Pons (tissue), 1 donor: ENCODE measurements around the gene TTC39C.

Experiments
- DNase-seq: peaks from one replicate; pipeline ENCODE4 v3.0.0-alpha.2; 2016; ENCODE audit warnings: low spot score

Gene TTC39C

DNA sequence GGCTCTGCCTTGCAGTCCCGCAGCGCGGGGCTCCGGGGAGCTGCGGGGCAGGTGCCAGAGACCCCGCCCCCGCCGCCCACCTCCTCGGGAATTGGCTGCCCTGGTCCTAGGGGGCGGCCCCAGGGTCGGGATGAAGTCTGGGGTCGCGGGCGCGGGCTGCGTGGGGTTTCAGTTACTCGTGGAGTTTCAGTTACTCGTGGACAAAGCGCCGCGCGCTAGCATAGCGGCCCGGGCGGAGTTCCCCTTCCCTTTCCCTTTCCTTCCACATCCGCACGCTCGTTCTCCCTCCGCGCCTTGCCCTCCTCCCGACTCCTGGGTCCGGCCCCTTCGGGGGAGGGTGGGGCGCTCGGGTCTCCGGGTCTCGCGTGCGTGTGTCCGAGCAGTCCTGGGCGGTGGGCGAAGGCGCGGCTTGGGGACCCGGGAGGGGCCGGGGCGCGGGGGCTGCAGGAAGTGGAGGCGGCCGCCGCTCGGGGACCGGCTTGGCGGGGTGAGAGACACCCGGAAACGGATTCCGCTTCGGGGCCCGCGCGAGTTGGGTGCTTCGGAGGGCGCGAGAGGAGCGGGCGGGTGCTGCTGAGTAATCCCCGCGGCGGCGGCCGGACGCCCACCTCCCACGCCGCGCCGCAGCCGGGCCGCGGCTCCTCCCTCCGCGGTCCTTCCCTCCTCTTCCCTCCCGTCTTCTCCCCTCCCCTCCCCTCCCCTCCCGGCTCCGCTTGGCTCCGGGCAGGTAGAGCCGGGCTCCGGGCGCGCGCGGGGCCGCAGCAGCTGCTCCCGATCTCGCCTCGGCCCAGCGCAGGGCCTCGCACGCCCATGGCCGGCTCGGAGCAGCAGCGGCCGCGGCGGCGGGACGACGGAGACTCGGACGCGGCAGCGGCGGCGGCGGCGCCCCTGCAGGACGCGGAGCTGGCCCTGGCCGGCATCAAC, at the start of gene TTC39C:
TSS of gene TTC39C (plus strand) at position 693 of the 924 bp plus-strand sequence. CDS start at position 811, 118 bp downstream.
- DNase-seq: no peak

DNA sequence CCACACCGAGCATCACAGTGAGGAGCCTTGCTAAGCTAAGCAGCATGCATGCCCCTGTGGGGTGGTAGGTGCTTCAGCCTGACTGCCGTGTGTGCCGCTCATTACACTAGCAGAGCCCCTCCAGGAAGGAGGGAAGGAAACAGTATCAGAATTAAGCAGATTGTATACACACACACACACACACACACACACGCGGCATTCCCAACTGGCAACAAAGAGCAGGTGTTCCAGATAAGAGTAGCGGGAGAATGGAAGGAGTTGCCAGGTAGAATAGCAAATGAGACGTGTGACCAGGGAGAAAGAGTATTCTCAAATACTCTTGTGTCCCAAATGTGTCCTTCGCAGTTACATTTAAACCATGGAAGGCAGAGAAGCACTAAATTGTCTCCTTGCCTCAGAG, 47.6 kb upstream of the TTC39C start:
- no peak for DNase-seq

DNA sequence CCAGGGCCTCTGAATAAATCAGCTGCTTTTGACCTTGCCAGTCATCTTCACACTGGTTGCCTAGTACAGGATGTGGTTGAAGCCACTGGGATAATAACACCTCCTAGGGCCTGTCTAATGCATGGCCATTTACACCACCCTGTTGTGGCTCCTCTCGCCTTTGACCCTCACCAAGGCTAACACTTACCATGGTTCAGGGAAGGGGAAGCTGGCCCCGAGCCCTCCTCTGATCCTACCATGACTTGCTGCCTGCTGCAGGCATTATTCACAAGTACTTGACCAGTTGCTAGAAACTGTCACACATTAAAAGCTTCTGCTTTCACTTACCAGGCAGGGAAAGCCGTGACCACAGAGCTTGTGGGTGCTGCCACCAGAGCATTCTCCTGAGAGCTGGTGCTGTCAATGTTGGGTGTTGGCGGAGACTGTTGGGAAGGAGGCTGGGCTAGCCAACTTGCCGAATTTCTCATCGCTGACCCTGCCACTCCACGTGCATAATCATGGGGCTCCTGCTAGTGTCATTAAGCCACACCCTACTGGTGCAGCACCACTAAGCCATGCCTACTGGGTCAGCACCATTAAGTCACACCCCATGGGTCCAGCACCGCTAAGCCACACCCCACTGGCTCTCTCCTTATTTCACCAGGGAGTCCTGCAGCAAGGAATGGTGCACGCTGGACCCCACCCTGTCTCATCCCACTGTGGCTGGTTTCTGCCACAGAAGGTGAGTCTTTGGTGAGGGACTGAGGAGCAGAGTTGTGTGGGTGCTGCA, 47.0 kb upstream of the TTC39C start:
- DNase-seq: no peak

DNA sequence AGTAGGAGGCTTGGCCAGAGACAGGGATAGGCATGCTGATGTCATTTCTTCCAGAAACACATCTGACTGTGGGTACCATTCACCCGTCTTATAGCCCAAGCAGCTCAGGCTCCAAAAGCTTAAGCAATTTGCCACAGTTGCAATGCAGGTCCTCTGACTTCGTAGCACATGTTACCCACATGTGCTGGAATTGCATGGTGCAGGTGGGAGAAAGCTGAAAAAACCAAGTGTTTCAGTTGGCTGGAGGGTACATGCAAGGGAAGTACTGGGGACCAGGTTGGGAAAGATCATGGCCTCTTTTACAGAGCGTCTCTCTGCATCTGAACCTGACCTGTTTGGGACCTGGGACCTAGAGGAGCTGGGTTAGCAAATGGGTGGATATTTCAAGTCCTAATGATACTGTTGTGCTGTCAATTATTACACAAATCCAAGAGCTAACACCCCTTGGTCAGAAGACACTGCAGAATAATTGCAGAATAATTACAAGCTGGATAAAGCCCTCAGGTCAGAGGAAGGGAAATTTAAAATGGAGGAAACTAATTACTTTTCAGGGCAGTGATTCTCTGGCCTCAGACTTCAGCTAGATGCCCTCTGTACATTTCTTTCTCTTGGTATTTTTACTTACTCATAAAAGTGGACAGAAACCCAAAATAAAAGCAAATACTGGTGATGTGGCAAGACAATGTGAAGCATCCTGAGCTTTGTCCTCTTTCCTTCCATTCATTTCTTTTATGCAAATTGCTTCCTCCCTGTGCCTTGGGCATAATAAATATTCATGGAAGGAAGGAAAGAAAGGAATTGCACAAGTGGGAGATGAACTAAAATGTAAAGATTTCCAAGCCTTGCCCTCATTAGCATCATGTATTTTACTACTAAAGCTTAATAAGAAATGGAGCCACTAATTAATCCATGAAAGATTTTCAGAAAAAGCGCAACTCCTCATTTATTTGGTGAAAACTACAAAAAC, 45.6 kb upstream of the TTC39C start:
- no peak for DNase-seq

DNA sequence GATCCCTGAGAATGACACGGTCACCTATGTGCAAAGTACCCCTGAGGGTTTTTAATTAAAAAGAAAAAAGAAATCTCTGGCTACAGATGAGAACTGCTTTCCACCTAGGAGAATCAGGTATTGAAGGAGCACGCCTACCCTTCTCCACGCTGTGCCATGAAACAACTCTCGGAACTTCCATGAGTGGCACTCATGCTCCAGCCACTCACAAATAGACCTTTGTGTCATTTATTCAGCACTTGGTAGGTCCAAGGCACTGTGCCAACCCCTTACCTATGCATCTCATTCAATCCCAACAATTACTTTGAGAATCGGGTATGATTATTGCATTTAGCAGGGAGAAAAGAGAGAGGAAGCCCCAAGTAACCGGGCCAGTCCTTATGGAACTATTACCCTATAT, 44.9 kb upstream of the TTC39C start:
- no peak for DNase-seq

DNA sequence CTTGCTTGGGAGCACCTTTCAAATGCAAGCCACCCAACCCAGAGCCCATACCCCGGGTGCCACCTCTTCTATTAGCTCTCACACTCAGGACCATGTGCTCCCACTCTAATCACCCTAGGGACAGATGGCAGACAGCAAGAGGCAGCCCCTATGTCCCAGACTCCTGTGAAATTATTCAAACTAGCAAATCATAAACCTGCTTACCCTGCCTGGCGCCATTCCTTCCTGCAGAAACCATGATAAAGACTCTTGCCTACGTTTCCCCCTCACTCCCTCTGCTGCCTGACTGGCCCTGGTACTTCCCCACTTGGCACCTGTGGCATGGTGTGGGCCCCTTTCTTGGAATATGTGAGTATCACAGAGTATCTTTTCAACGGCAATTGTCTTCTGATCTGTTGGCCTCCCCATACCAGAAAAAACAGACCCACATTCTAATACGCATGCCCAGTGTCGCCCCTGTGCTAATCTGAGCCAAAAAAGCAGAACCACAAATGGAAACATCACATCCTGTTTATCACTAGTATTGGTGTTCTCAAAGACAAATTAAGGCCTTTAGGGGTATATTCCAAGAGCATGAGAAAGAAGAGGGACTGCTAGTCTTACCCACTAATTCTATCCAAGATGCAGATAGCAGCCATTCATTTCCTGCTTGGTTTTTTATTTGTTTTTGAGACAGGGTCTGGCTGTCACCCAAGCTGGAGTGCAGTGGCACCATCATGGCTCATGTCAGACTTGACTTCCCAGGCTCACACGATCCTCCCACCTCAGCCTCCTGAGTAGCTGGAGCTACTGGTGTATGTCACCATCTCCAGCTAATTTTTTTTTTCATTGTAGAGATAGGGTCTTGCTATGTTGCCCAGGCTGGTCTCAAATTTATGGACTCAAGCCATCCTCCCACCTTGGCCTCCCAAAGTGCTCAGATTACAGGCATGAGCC, 44.1 kb upstream of the TTC39C start:
- no peak for DNase-seq

DNA sequence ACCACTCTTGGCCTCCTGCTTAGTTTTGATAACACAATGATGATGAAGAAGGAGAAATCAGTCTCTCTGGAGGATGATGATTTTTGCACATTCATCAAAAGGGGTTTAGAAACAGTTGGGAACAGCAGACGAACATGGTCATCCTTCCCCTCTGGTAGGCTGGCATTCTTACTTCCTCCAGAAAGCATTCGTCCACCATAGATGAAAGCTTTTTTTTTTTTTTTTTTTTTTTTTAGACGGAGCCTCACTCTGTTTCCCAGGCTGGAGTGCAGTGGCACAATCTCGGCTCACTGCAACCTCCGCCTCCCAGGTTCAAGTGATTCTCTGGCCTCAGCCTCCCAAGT, 43.5 kb upstream of the TTC39C start:
- DNase-seq: no peak

DNA sequence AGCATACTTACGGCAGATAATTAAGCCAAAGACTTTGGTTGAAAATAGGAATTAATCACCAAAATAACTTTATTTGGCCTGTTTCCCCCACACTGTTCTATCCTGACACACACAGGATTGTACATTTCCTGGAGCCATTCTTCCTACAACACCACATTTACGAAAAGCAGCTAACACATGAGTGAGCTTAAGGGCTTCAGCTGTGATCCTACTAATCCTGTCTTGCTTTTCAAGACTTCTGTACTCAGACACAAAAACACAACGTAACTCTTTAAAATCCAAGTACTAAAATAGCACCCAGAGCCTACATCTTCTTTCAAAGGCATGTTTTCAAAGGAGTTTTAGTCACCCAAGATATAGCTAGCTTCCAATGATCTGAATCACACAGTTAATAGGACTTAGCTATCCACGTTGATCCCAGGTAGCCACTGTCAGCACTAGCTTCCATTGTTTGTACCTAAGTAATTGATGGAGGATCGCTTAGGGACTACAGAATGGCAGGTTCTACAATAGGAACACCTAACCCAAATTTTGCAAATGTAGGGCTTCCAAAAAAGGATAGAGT, 42.8 kb upstream of the TTC39C start:
- DNase-seq: no peak

DNA sequence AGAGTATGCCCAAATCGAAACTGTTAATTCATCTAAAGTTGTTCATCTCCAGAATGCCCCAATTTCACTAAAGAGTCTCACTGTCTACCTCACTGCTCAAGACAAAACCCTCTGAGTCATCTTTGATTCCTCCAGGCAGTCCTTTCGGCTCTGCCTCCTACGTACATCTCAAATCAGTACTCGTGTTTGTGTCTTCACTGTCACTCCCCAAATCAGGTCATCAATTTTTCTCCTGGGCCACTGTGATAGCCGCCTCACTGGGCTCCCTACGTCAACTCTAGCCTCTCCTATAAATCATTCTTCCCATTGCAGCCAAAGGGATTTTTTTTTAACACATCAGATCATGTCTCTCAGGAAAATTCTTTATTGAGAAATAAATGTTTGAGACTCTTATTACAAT, 42.1 kb upstream of the TTC39C start:
- DNase-seq: no peak

DNA sequence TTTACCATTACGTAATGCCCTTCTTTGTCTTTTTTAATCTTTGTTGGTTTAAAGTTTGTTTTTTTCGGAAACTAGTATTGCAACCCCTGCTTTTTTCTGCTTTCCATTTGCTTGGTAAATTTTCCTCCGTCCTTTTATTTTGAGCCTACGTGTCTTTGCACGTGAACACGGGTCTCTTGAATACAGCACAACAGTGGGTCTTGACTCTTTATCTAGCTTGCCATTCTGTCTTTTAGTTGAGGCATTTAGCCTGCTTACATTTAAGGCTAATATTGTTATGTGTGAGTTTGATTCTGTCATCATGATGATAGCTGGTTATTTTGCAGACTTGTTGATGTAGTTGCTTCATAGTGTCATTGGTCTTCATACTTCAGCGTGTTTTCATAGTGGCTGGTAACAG, 37.5 kb upstream of the TTC39C start:
- no peak for DNase-seq

DNA sequence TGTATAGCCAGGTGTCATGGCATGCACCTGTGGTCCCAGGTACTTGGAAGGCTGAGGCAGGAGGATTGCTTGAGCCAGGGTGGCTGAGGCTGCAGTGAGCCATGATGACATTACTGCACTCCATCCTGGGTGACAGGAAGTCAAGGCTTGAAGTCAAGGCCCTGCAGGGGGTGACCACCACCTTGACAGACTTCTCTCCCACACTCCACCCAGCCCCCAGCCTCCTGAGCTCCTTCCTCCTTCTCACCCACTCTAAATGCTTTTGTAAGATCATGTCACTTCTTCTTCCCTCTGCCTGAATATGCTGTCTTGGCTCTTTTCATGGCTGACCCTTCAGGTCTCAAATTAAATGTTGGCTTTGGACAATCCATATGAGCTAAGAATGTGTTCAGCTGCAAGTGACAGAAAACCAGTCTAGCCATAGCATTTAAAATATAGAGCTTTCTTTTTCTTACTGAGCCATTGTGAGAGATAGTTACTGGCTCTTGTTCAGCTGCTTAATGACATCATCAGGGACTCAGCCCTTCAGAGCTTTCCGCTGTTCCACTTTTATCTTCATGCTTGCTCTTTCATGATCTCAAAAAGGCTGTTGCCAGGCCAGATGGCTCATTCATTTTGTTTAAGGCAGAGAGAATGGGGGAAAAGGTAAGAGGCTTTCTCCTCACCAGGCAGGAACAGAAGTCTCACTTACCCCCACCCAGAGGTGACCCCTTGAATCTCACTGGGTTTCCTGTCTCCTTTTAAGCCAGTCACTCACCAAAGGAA, 36.7 kb upstream of the TTC39C start:
- DNase-seq: no peak

DNA sequence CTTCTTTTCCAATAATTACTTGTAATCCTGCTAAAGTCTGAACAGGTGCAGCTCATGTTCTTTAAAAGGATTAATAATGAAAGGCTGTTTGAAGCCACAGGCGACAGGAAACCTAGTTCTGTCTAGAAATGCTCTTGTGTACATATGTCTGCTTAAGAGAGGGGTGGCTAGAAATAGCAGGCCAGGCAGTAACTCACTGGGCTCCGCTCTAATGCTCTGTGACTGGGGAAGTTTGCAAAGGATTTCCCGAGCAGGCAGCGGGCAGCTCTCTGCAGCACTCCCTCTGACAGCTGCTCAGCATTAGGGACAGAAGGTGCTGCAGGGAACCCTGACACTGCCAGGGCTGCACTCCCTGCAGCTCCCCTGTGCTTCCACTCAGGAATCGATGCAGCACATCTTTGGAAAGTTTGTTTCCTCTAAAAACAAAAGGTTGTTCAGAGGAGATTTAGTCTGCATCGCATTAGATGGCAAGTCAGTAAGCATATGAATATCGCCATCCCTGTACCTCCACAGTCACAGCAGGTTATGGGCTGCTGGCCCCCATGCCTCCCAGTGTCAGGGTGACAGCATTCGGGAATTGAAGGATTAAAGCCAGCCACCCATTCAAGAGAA, 33.1 kb upstream of the TTC39C start:
- DNase-seq: no peak

DNA sequence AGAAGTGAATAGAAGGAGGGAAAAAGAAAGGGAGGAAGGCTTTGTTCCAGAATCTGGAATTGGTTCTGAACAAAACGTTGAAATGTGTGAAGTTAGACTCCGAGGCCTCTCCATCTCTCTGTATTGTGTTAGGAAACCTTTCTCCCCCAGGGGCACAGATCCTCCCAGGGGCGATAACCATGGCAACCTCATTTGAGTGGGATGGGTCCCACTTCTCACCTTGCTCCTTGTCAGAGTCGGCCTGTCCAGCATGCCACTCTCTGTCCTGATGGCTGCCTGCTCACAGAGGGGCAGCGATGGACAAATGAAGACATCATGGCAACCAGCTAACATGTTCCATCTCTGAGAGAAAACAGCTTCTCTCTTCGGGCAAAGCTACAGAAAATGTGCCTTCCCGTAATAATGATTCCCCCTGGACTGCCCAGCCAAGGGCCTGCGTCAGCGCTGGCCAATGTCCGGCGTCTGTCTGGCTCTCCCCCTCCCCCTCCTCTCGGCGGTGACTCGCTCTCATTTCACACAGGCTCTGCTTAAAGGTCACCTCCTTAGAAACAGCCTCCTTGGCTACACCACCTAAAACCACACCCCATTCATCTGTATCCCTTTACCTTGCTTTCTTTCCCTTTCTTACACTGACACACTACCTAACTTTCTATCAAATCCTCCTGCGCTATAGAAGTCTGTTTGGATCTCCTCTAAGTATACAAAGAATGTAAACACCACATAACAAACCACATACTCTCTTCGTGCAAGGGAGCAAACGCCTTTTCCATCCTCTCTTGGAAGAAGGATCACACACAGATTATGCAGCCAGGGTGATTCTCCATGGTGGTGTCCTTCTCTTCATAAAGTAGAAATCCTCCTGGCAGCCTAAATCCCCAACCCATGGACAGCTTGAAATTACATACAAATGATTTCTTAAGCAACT, 32.1 kb upstream of the TTC39C start:
- no peak for DNase-seq

DNA sequence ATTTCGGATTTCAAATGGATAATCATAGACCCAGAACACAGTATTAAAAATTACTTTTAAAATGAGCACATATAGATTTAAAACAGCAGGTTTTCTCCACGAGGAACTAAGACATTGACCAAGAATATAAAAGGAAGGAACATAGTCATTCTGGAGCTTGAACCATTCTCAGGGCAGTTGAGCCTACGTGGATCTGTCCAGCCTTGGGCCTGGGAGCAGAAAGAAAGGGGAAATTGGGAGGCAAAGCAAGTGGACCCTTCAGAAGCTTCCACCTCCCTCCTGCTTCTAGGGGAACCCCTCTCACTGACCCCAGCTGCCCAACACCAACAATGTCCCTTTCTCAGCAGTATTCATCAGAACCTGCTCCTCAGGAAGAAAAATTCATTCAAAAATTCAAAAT, 31.4 kb upstream of the TTC39C start:
- DNase-seq: no peak

DNA sequence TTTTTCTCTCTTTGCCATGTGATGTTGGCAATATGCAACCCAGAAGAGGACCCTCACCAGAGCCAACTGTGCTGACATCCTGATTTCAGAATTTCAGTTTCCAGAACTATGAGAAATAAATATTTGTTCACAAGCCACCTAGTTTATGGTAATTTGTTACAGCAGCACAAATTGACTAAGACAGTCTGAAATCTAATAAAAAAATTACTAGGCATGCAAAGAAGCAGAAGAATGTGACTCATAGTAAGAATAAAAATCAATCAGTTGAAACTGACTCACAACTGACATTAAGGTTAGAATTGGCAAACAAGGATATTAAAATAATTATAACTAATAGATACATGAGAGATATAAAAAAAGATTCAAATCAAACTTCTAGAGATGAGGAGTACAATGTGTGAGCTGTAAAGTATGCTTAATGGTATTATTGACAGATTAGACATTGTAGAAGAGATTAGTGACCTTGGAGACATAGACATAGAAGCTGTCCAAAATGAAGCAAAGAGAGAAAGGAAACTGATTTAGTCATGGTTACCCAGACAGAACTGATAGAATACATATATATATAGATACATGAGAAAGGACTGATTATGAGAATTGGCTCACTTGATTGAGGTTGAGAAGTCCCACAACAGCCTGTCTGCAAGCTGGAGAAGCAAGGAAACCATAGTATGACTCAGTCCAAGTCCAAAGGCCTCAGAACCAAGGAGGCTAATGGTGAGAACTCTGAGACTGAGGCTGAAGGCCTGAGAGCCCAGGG, 27.8 kb upstream of the TTC39C start:
- DNase-seq: no peak

DNA sequence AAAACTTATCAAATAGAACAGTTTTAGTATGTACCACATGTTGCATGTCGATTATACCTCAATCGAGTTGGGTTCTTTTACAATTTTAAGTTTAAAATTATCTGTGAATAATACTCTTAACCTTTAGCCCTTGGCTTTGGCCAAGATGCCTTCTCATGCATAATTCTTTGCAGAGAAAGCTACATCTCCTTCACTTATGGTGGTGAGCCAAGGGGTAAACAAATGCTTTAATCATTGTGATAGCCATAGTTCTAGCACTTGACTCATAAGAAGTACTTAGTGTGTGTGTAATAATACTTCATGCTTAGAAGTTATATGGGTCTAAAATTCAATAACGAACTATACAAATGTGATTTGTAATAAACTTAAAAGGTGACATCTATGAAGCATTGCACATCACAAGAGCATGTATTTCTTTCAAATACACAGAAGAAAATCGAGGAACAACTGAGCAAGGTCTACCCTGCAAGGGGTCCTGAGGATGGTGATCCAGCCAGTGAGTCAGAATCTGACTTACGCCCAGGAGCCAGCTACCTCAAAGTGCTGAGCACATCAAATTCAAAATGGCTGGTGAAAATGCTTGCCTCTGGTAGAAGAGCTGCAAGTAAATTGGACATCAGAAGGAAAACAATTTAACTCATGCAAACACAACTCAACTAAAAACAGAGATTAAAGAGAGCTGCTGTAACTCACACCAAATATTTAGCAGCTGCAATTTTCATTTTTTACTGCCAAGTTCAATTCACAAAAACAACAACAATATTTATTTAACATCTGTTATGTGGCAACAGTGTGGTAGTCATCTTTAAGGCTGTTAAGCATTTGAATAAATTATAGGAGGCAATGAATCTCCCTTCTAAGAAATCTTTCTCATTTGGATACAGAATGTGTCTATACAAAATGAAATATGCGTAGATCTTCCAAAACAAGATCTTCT, 23.8 kb upstream of the TTC39C start:
- DNase-seq: no peak
